Measurements from ENCODE around the gene RAB36. TPM values are rescaled to one million over a fixed set of nuclear protein-coding genes. Genes with fewer than 3 reads are reported as not detected.

Gene RAB36
- total RNA-seq, 3 donors from 2014 or later = 0.47 to 0.61 (median 0.49) TPM

GRCh38 chr22:23196165-23196564, 50.9 kb downstream of the RAB36 start:
- Mint-ChIP-seq H3K4me3 (no peak overlapping the region), H3K36me3 (ENCODE audit: insufficient read depth) (peaks cover 14% of the 10 kb centered on the region), H3K4me1 (ENCODE audit: low read depth) (peaks cover 48% of the 10 kb centered on the region), H3K27me3 (ENCODE audit: low read depth) (no peaks in the 10 kb centered on the region), H3K9me3 (no peaks in the 10 kb centered on the region)
- no peak for ATAC-seq
- DNase-seq = no peak

GRCh38 chr22:23197836-23198235, 52.6 kb downstream of the RAB36 start:
- ATAC-seq = no peak
- Mint-ChIP-seq H3K27me3 (ENCODE audit: low read depth) (no peaks in the 10 kb centered on the region), H3K4me3 (no peak overlapping the region), H3K36me3 (ENCODE audit: insufficient read depth) (peaks cover 7% of the 10 kb centered on the region), H3K4me1 (ENCODE audit: low read depth) (peaks cover 42% of the 10 kb centered on the region), H3K9me3 (no peaks in the 10 kb centered on the region)
- DNase-seq = no peak

- Mint-ChIP-seq H3K36me3 (ENCODE audit: insufficient read depth) (peaks cover 9% of the 10 kb centered on the region), H3K4me1 (ENCODE audit: low read depth) (peaks cover 38% of the 10 kb centered on the region), H3K4me3 (no peak overlapping the region), H3K27me3 (ENCODE audit: low read depth) (no peaks in the 10 kb centered on the region), H3K9me3 (no peaks in the 10 kb centered on the region)
- no peak for DNase-seq
- no peak for ATAC-seq
These were observed 53.9 kb downstream of the RAB36 start for GRCh38 chr22:23199159-23199558.

GRCh38 chr22:23200898-23201297, 55.6 kb downstream of the RAB36 start:
- peaks cover 41% of the 10 kb centered on the region for H3K4me1 Mint-ChIP-seq (ENCODE audit: low read depth)

GRCh38 chr22:23202812-23203451, 57.7 kb downstream of the RAB36 start:
- Mint-ChIP-seq H3K36me3 (ENCODE audit: insufficient read depth) (peaks cover 16% of the 10 kb centered on the region), H3K4me3 (no peak overlapping the region), H3K9me3 (no peaks in the 10 kb centered on the region), H3K27me3 (ENCODE audit: low read depth) (no peaks in the 10 kb centered on the region), H3K4me1 (ENCODE audit: low read depth) (peaks cover 40% of the 10 kb centered on the region)
- ATAC-seq (no peak), DNase-seq (no peak)

More at GRCh38 chr22:23200898-23201297, 55.6 kb downstream of the RAB36 start:
- H3K4me3 Mint-ChIP-seq = no peak overlapping the region
- no peaks in the 10 kb centered on the region for H3K27me3 Mint-ChIP-seq (ENCODE audit: low read depth)
- peaks cover 9% of the 10 kb centered on the region for H3K36me3 Mint-ChIP-seq (ENCODE audit: insufficient read depth)
- no peaks in the 10 kb centered on the region for H3K9me3 Mint-ChIP-seq
- ATAC-seq (no peak), DNase-seq (no peak)

GRCh38 chr22:23203452-23204124, 58.3 kb downstream of the RAB36 start:
- Mint-ChIP-seq H3K27me3 (ENCODE audit: low read depth) (no peaks in the 10 kb centered on the region), H3K9me3 (no peaks in the 10 kb centered on the region), H3K4me3 (no peak overlapping the region), H3K4me1 (ENCODE audit: low read depth) (peaks cover 41% of the 10 kb centered on the region), H3K36me3 (ENCODE audit: insufficient read depth) (peaks cover 16% of the 10 kb centered on the region)
- no peak for DNase-seq
- ATAC-seq = no peak

- H3K4me1 Mint-ChIP-seq (ENCODE audit: low read depth) = peaks cover 43% of the 10 kb centered on the region
- no peak for ATAC-seq
- H3K36me3 Mint-ChIP-seq (ENCODE audit: insufficient read depth) = peaks cover 19% of the 10 kb centered on the region
- no peak for DNase-seq
- H3K27me3 Mint-ChIP-seq (ENCODE audit: low read depth) = no peaks in the 10 kb centered on the region
- H3K9me3 Mint-ChIP-seq = no peaks in the 10 kb centered on the region
- H3K4me3 Mint-ChIP-seq = no peak overlapping the region
These were observed 58.8 kb downstream of the RAB36 start for GRCh38 chr22:23204125-23204488.

- DNase-seq (no peak), ATAC-seq (no peak)
- Mint-ChIP-seq H3K9me3 (no peaks in the 10 kb centered on the region), H3K4me3 (no peak overlapping the region), H3K4me1 (ENCODE audit: low read depth) (peaks cover 38% of the 10 kb centered on the region), H3K36me3 (ENCODE audit: insufficient read depth) (peaks cover 16% of the 10 kb centered on the region), H3K27me3 (ENCODE audit: low read depth) (no peaks in the 10 kb centered on the region)
These were observed 59.4 kb downstream of the RAB36 start for GRCh38 chr22:23204541-23205157.

GRCh38 chr22:23205339-23206049, 60.2 kb downstream of the RAB36 start:
- DNase-seq = no peak
- no peaks in the 10 kb centered on the region for H3K27me3 Mint-ChIP-seq (ENCODE audit: low read depth)

GRCh38 chr22:23206915-23207314, 61.6 kb downstream of the RAB36 start:
- H3K27me3 Mint-ChIP-seq (ENCODE audit: low read depth) = no peaks in the 10 kb centered on the region
- no peaks in the 10 kb centered on the region for H3K9me3 Mint-ChIP-seq
- H3K4me3 Mint-ChIP-seq = no peak overlapping the region
- no peak for ATAC-seq
- DNase-seq = no peak
- H3K4me1 Mint-ChIP-seq (ENCODE audit: low read depth) = peaks cover 34% of the 10 kb centered on the region
- H3K36me3 Mint-ChIP-seq (ENCODE audit: insufficient read depth) = peaks cover 16% of the 10 kb centered on the region

More at GRCh38 chr22:23205339-23206049, 60.2 kb downstream of the RAB36 start:
- no peak for ATAC-seq
- H3K4me1 Mint-ChIP-seq (ENCODE audit: low read depth) = peaks cover 35% of the 10 kb centered on the region
- peaks cover 16% of the 10 kb centered on the region for H3K36me3 Mint-ChIP-seq (ENCODE audit: insufficient read depth)
- no peak overlapping the region for H3K4me3 Mint-ChIP-seq
- no peaks in the 10 kb centered on the region for H3K9me3 Mint-ChIP-seq

- H3K4me3 Mint-ChIP-seq = no peak overlapping the region
- no peaks in the 10 kb centered on the region for H3K27me3 Mint-ChIP-seq (ENCODE audit: low read depth)
- ATAC-seq (no peak), DNase-seq (no peak)
- peaks cover 16% of the 10 kb centered on the region for H3K36me3 Mint-ChIP-seq (ENCODE audit: insufficient read depth)
- H3K9me3 Mint-ChIP-seq = no peaks in the 10 kb centered on the region
- H3K4me1 Mint-ChIP-seq (ENCODE audit: low read depth) = peaks cover 34% of the 10 kb centered on the region
These were observed 62.6 kb downstream of the RAB36 start for GRCh38 chr22:23207729-23208393.

- ATAC-seq = no peak
These were observed 65.3 kb downstream of the RAB36 start for GRCh38 chr22:23210428-23211170.

GRCh38 chr22:23211622-23212021, 66.3 kb downstream of the RAB36 start:
- DNase-seq (no peak), ATAC-seq (no peak)
- peaks cover 60% of the 10 kb centered on the region for H3K4me1 Mint-ChIP-seq (ENCODE audit: low read depth)
- peaks cover 9% of the 10 kb centered on the region for H3K36me3 Mint-ChIP-seq (ENCODE audit: insufficient read depth)
- H3K27me3 Mint-ChIP-seq (ENCODE audit: low read depth) = no peaks in the 10 kb centered on the region
- H3K4me3 Mint-ChIP-seq = no peak overlapping the region
- H3K9me3 Mint-ChIP-seq = no peaks in the 10 kb centered on the region

More at GRCh38 chr22:23210428-23211170, 65.3 kb downstream of the RAB36 start:
- peaks cover 11% of the 10 kb centered on the region for H3K36me3 Mint-ChIP-seq (ENCODE audit: insufficient read depth)
- H3K9me3 Mint-ChIP-seq = no peaks in the 10 kb centered on the region
- H3K27me3 Mint-ChIP-seq (ENCODE audit: low read depth) = no peaks in the 10 kb centered on the region
- no peak for DNase-seq
- no peak overlapping the region for H3K4me3 Mint-ChIP-seq
- peaks cover 57% of the 10 kb centered on the region for H3K4me1 Mint-ChIP-seq (ENCODE audit: low read depth)

All from activated T-cell treated with anti-CD3 and anti-CD28 coated beads, Interleukin-2, amount 50 U/mL, for 4 hours (primary cell).